ENCODE measurements around the gene IFT52. TPM values are rescaled to one million over a fixed set of nuclear protein-coding genes. Genes with fewer than 3 reads are reported as not detected.

IFT52 gene, protein sequence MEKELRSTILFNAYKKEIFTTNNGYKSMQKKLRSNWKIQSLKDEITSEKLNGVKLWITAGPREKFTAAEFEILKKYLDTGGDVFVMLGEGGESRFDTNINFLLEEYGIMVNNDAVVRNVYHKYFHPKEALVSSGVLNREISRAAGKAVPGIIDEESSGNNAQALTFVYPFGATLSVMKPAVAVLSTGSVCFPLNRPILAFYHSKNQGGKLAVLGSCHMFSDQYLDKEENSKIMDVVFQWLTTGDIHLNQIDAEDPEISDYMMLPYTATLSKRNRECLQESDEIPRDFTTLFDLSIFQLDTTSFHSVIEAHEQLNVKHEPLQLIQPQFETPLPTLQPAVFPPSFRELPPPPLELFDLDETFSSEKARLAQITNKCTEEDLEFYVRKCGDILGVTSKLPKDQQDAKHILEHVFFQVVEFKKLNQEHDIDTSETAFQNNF
- total RNA-seq: 10 to 100 TPM; 14.6 to 67.5 (median 56.7) TPM

DNA sequence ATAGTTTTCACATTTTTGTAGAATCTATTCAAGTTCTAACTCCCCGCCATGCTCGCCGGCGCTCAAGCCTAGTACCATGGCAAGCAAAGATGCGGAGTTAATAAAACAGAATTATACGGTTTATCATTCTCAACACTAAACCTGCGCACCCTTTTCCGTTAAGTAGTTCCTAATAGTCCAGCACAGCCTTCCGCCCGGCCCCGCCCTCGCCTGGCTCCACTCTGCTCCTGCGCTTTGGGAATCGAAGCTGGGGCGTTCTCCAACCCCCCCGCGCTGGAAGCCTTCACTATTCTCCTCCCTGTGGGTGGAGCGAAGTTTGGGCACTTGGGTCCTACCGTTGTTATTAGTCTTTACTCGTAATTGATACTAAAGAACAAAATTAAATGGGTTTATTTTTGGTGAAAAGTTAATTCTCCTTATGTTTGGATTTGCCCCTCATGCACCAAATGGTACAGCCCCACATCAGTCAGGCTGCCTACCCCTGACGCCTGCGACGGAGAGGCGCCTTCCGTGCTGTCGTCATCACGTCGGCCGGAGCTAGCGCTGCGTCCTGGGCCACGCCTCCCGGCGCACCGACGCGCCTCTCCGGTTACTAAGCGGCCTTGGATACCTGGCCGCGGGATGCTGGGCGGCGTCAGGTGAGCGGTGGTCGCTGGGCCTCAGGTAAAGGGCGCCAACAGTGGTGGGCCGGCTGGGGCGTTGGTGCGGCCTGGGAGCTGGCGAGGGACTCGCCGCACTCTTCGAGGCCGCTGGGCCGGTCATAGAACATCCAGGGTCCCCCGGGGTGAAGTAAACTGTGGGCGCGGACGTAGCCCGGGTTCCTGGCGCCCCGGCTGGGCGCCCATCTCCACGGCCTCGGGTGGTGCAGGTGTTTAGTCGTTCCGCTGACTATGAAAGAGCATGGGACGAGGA lies at the start of gene IFT52:
Gene IFT52 (plus strand): TSS at position 546 of the 912 bp plus-strand sequence. CDS start 3,762 bp downstream, outside the sequence.
- H3K4me3 ChIP-seq: peak within 1 kb of the TSS; percentile 72 to 96 (median 95)
- peaks cover 3 to 13% of the 10 kb centered on the region in 2 donors for H3K4me1 ChIP-seq (replicated peaks in 1 of 2)
- in situ Hi-C loops (cut with MboI; ENCODE audit: low pct_unique_long_range_greater_than_20kb in 2 of 9, low sequenced_read_pairs in 9 of 9, unreplicated experiment in 9 of 9): no loop called here
- peak; percentile 98 to 99 (median 99) for ATAC-seq (replicated peaks in 6 of 8)
- peak within 1 kb of the TSS; percentile 77 to 93 for H3K27ac ChIP-seq
- WGBS, 10 experiments: 0 to 2% (median 0%) methylated on average over 1 to 18 of the region's 68 CpGs; no CpG with 5 or more reads in 3 of the 10 experiments

DNA sequence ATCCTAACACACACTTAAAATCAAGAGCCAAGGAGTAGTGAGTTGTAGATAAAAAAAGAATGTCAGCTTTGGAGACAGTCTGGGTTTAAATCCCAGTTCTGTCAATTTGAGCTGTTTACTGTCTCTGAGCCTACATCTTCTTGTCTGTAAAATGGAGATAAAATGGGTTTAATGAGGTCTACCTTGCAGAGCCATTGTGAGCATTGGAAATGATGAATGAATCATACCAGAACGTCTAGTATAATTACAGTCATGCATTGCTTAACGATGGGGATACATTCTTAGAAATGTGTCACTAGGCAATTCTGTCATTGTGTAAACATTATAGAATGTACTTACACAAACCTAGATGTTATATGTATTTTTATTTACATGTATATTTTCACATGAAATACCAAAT lies 49.5 kb upstream of the IFT52 start:
- H3K4me1 ChIP-seq (replicated peaks in 1 of 2): no peaks in the 10 kb centered on the region
- ATAC-seq (replicated peaks in 6 of 8): no peak
- in situ Hi-C loops (cut with MboI; ENCODE audit: low pct_unique_long_range_greater_than_20kb in 2 of 9, low sequenced_read_pairs in 9 of 9, unreplicated experiment in 9 of 9): loop anchor here in 4 of 9 experiments (10.0 to 25.0 kb wide), 2 partner anchors 154 to 546 kb away; no protein-coding TSS in a partner anchor
- WGBS, 10 experiments: 0 to 80% (median 35%) methylated on average over 2 of the region's 2 CpGs; no CpG with 5 or more reads in 6 of the 10 experiments
- H3K4me3 ChIP-seq: no peak overlapping the region
- H3K27ac ChIP-seq: no peak overlapping the region

DNA sequence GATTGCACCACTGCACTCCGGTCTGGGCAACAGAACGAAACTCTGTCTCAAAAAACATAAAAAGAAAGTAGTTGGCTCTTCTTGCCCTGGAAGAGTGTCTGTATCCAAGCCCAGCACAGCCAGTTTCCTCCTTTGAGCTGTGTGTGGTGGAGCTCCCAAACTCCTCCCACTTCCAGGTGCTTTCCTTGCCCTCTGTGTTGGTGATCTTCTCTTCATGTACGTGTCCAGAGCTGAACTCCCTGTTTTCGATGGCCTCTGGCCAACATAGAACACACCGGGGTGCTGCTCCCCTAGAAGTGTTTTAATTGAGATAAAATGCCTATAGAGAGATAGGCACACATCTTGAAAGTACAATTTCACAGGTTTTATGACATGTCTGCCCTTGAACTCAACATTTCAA lies 48.6 kb upstream of the IFT52 start:
- in situ Hi-C loops (cut with MboI; ENCODE audit: low pct_unique_long_range_greater_than_20kb in 2 of 9, low sequenced_read_pairs in 9 of 9, unreplicated experiment in 9 of 9): loop anchor here in 4 of 9 experiments (10.0 to 25.0 kb wide), 2 partner anchors 153 to 545 kb away; no protein-coding TSS in a partner anchor
- no peak for ATAC-seq (replicated peaks in 6 of 8)
- WGBS, 10 experiments: 76 to 90% (median 88%) methylated on average over 2 to 5 of the region's 5 CpGs; no CpG with 5 or more reads in 4 of the 10 experiments
- H3K4me1 ChIP-seq (replicated peaks in 1 of 2): no peaks in the 10 kb centered on the region
- no peak overlapping the region for H3K27ac ChIP-seq
- H3K4me3 ChIP-seq: no peak overlapping the region

DNA sequence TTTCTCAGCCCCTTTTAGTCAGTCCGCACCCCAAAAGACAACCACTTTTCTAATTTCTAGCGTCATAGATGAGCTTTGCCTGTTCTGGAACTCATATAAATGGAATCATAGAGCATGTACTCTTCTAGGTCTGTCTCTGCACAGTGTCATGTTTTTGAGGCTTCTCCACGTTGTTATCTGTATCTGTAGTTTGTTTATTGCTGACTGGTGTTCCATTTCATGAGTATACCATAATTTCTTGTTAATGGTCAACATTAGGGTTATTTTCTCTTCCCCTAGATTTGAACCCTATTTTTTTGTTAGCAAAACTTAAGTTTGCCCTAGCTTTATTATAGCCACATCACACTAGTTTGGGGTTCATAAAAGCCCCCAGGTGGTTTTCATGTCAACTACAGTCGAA lies 48.1 kb upstream of the IFT52 start:
- in situ Hi-C loops (cut with MboI; ENCODE audit: low pct_unique_long_range_greater_than_20kb in 2 of 9, low sequenced_read_pairs in 9 of 9, unreplicated experiment in 9 of 9): loop anchor here in 4 of 9 experiments (10.0 to 25.0 kb wide), 2 partner anchors 152 to 545 kb away; no protein-coding TSS in a partner anchor

DNA sequence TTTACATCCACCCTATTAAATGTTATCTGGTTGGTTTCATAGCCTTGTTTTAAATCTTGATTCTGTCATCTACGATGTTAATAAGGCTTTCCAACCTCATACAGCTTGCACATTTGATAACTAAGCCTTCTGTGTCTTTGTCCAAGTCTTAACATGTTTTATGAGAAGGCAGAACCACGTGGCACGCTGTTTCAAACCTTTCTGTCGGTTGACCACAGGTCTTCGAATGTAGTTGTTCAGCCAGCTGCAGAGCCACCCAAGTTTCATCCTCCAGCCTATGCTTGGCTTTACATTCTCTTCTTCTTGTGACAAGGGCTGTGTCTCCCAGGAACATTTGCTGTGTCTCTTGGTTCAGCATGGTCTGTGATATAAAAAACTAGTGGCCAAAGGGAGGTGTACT lies 47.6 kb upstream of the IFT52 start:
- 40 to 100% (median 57%) methylated on average over 1 to 5 of the region's 5 CpGs; no CpG with 5 or more reads in 1 of the 10 experiments for WGBS, 10 experiments
- Histone ChIP-seq H3K27ac (no peak overlapping the region), H3K4me1 (replicated peaks in 1 of 2) (no peaks in the 10 kb centered on the region), H3K4me3 (no peak overlapping the region)
- ATAC-seq (replicated peaks in 6 of 8): no peak
- in situ Hi-C loops (cut with MboI; ENCODE audit: low pct_unique_long_range_greater_than_20kb in 2 of 9, low sequenced_read_pairs in 9 of 9, unreplicated experiment in 9 of 9): loop anchor here in 4 of 9 experiments (10.0 to 25.0 kb wide), 2 partner anchors 152 to 544 kb away; no protein-coding TSS in a partner anchor

More for the DNA sequence above, 48.1 kb upstream of the IFT52 start:
- Histone ChIP-seq H3K27ac (no peak overlapping the region), H3K4me1 (replicated peaks in 1 of 2) (no peaks in the 10 kb centered on the region), H3K4me3 (no peak overlapping the region)
- 30 to 100% (median 64%) methylated on average over 2 to 4 of the region's 4 CpGs for WGBS, 10 experiments
- ATAC-seq (replicated peaks in 6 of 8): no peak

DNA sequence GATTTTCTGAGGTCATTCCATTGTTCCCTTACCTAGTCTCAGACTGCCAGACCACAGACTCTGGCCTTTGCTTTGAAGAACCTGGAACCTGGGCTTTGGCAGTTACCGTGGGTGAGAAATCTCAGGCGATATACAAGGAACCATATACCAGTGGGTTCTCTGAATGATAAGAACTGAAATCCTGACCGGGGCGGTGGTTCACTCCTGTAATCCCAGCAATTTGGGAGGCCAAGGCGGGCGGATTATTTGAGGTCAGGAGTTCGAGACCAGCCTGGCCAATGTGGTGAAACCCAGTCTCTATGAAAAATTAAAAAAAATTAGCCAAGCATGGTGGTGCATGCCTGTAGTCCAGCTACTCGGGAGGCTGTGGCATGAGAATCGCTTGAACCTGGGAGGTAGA lies 46.2 kb upstream of the IFT52 start:
- no peak for ATAC-seq (replicated peaks in 6 of 8)
- WGBS, 10 experiments: 54 to 100% (median 90%) methylated on average over 1 to 8 of the region's 9 CpGs; no CpG with 5 or more reads in 2 of the 10 experiments
- in situ Hi-C loops (cut with MboI; ENCODE audit: low pct_unique_long_range_greater_than_20kb in 2 of 9, low sequenced_read_pairs in 9 of 9, unreplicated experiment in 9 of 9): loop anchor here in 4 of 9 experiments (10.0 to 25.0 kb wide), 2 partner anchors 150 to 543 kb away; no protein-coding TSS in a partner anchor

DNA sequence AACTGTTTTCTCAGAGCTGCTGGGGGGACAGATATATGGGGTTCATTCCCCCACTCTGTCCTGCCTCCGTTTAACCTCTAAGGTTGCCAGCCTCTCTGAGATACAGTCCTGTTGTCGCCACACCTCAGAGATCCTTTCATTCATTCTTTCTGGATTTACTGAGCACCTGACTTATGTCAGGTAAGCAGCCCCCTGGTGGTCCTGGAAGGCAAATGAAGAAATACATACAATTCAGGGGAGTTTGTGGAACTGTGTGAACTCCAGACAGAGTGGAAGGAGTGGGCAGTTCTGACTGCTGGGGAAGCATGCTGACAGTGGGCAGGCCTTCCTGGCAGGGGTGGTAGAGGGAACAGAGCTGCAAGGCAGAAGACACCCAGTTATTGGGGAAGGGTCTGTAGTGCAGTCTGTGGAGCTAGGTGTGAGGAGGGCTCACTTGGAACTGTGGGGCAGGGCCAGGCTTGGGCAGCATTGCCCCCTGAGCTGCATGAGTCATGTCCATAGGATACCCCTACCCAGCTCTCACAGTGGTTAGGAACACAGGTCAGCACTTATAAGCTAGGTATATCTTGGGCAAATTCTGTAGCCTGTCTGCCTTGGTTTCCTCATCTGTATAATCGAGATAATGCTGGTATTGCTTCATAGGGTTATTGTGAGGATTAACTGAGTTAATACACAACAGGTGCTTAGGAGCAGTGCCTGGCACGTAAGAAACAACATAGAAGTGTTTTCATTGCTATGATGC lies 44.7 kb upstream of the IFT52 start:
- no peak overlapping the region for H3K4me3 ChIP-seq
- in situ Hi-C loops (cut with MboI; ENCODE audit: low pct_unique_long_range_greater_than_20kb in 2 of 9, low sequenced_read_pairs in 9 of 9, unreplicated experiment in 9 of 9): loop anchor here in 4 of 9 experiments (10.0 to 25.0 kb wide), 2 partner anchors 149 to 541 kb away; no protein-coding TSS in a partner anchor
- no peak overlapping the region for H3K27ac ChIP-seq
- no peak for ATAC-seq (replicated peaks in 6 of 8)
- 30 to 100% (median 59%) methylated on average over 1 to 4 of the region's 4 CpGs; no CpG with 5 or more reads in 3 of the 10 experiments for WGBS, 10 experiments
- H3K4me1 ChIP-seq (replicated peaks in 1 of 2): peaks cover 7 to 11% of the 10 kb centered on the region in 2 donors

More for the DNA sequence above, 46.2 kb upstream of the IFT52 start:
- Histone ChIP-seq H3K4me1 (replicated peaks in 1 of 2) (no peaks in the 10 kb centered on the region), H3K27ac (no peak overlapping the region), H3K4me3 (no peak overlapping the region)

DNA sequence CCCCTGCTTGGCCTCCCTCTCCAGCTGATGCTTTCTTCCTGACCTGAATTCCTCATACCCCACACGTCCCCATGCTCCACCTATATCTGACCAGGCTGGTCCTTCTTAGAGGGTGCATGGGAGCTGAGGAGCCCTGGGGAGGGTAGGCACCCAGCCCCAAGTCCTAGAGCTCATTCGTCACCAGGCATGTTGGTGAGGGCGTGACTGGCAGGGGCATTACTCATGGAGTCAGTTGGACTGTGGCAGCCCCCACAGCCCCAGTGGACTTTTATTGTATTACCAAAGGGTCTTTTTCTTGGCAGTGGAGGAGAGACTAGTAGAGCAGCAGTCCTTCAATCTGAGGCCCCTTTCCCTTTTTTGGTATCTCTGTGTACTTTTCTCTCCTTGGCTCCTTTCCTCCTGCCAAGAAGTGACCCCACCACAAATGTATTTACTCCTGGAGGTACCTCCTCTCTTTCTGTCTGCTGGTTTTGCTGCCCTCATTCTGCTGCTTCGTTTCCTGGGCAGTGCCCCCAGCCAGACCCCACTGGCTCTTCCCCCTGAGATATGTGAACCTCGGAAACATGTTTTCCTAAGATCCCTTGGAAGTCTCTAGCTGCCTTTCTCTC lies 42.4 kb upstream of the IFT52 start:
- Histone ChIP-seq H3K4me3 (no peak overlapping the region), H3K27ac (no peak overlapping the region), H3K4me1 (replicated peaks in 1 of 2) (peaks cover 7 to 11% of the 10 kb centered on the region in 2 donors)
- in situ Hi-C loops (cut with MboI; ENCODE audit: low pct_unique_long_range_greater_than_20kb in 2 of 9, low sequenced_read_pairs in 9 of 9, unreplicated experiment in 9 of 9): loop anchor here in 4 of 9 experiments (10.0 to 25.0 kb wide), 2 partner anchors 146 to 539 kb away; no protein-coding TSS in a partner anchor
- no peak for ATAC-seq (replicated peaks in 6 of 8)
- WGBS, 10 experiments: 0 to 100% (median 56%) methylated on average over 1 to 4 of the region's 5 CpGs; no CpG with 5 or more reads in 5 of the 10 experiments

DNA sequence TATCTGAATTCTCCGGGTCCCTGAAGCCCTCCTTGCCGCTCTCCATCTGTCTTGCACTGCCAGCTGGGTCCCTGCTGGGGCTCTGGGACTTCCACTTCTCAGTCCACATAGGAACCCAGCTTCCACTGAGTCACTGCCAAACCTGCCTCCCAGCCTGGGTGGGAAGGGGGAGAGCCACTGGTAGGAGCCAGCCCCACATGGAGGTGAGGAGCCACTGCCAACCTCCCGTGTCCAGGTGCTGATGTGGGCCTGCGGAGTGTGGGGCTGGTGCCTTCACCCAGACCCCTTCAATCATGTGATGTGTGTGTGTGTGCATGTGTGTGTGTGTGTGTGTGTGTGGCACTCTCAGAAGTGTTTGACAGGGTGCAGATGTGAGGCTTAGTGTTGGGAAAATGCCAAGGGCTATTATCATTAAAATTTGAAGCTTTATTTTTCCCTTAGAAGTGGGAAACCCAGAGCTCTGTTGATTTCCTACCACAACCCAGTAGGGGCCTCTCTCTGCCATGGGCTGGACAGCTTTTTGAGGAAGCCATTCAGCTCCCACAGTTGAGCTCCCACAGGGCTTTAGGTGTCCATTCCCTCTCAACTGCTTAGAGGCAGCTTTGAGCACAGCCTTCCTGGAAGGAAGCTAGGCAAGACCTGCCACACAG lies 41.2 kb upstream of the IFT52 start:
- 46 to 100% methylated on average over 1 to 2 of the region's 4 CpGs; no CpG with 5 or more reads in 8 of the 10 experiments for WGBS, 10 experiments
- in situ Hi-C loops (cut with MboI; ENCODE audit: low pct_unique_long_range_greater_than_20kb in 2 of 9, low sequenced_read_pairs in 9 of 9, unreplicated experiment in 9 of 9): loop anchor here in 4 of 9 experiments (10.0 to 25.0 kb wide), 2 partner anchors 145 to 538 kb away; no protein-coding TSS in a partner anchor
- no peak overlapping the region for H3K4me3 ChIP-seq
- ATAC-seq (replicated peaks in 6 of 8): peak; percentile 31 to 70 (median 54)
- H3K27ac ChIP-seq: no peak overlapping the region
- peaks cover 7 to 11% of the 10 kb centered on the region in 2 donors for H3K4me1 ChIP-seq (replicated peaks in 1 of 2)

DNA sequence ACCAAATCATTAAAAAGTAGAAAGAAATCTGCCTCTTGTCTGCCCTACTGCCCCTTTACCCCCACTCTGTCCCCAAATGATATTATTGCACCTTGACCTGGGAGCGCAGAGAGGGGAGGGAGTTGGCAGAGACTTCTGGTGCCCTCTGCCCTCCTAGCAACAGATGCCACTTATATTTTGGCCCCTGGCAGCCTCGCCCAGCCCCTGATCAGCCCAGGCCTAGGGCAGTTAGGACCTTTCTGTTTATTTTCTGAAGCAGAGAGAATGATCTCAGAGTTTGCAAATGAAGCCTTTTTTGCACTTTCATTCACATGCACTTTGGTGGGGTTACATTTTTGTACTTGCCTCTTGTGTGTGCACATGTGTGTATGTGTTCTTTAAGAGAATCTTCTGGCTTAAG lies 40.3 kb upstream of the IFT52 start:
- no peak overlapping the region for H3K4me3 ChIP-seq
- in situ Hi-C loops (cut with MboI; ENCODE audit: low pct_unique_long_range_greater_than_20kb in 2 of 9, low sequenced_read_pairs in 9 of 9, unreplicated experiment in 9 of 9): no loop called here
- H3K4me1 ChIP-seq (replicated peaks in 1 of 2): peaks cover 7 to 11% of the 10 kb centered on the region in 2 donors
- no peak overlapping the region for H3K27ac ChIP-seq
- peak in 5 of 8 experiments; percentile 17 to 89 (median 79) for ATAC-seq (replicated peaks in 6 of 8)
- 20 to 86% (median 49%) methylated on average over 1 to 2 of the region's 2 CpGs; no CpG with 5 or more reads in 6 of the 10 experiments for WGBS, 10 experiments

DNA sequence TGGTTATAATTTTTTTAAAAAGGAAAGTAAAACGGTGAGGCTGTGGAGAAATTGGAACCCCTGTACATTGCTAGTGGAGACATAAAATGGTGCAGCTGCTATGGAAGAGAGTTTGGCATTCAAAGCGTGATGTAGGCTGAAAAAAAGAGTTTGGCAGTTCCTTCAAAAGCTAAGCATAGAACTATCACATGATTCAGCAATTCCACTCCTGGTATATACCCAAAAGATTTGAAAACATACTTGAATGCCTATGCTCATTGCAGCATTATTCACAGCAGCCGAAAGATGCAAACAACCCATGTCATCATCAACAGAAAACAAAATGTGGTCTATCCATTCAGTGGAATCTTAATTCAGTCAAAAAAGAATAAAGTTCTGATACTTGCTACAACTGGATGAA lies 36.4 kb upstream of the IFT52 start:
- 38 to 100% (median 87%) methylated on average over 2 to 3 of the region's 3 CpGs for WGBS, 10 experiments
- no peak for ATAC-seq (replicated peaks in 6 of 8)
- in situ Hi-C loops (cut with MboI; ENCODE audit: low pct_unique_long_range_greater_than_20kb in 2 of 9, low sequenced_read_pairs in 9 of 9, unreplicated experiment in 9 of 9): no loop called here

More for the DNA sequence above, 36.4 kb upstream of the IFT52 start:
- H3K4me1 ChIP-seq (replicated peaks in 1 of 2): peaks cover 11 to 13% of the 10 kb centered on the region in 2 donors
- H3K4me3 ChIP-seq: no peak overlapping the region
- no peak overlapping the region for H3K27ac ChIP-seq
